Measurements from ENCODE around the gene MT4.

MT4 gene

DNA sequence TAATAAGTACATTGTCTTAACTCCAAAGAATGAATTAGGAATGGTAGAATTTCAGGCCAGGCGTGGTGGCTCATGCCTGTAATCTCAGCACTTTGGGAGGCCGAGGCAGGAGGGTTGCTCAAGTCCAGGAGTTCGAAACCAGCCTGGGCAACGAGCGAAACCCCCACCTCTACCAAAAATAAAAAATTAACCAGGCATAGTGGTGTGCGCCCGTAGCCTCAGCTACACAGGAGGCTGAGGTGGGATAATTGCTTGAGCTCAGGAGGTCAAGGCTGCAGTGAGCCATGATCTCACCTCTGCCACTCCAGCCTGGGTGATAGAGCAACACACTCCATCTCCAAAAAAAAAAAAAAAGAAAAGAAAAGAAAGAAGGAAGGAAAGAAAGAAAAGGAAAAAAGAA, 26.5 kb upstream of the MT4 start:
- no peak for TF ChIP-seq Cebpa-rat (IDR thresholded peaks at IDR 0.05)
- Histone ChIP-seq H3K4me1 (no peaks in the 10 kb centered on the region), H3K4me2 (no peak overlapping the region), H3K9ac (no peak overlapping the region), H4K20me1 (no peaks in the 10 kb centered on the region), H3K9me3 (no peaks in the 10 kb centered on the region), H3K36me3 (no peaks in the 10 kb centered on the region), H3K27me3 (no peaks in the 10 kb centered on the region), H3K4me3 (no peak overlapping the region), H3K27ac (no peak overlapping the region)

DNA sequence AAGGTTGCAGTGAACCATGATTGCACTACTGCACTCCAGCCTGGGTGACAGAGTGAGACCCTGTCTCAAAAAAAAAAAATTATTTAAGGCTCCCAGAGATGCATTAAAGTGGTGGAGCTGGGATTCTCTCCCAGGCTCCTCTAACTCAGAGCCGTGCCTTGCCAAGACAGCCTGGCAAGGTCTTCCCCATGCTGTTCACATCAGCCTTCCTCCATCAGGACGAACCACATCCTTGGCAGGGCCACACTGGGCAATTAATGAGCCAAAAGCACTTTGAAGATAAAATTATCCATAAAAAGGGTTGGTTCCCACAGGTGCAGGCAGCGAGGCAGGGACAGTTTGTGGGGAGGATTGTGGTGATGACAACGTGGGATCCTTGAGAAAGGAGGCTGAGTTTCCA, 25.2 kb upstream of the MT4 start:
- no peaks in the 10 kb centered on the region for H3K36me3 ChIP-seq
- H3K4me2 ChIP-seq, result no peak overlapping the region
- no peak overlapping the region for H3K27ac ChIP-seq
- no peak overlapping the region for H3K4me3 ChIP-seq
- H4K20me1 ChIP-seq, result no peaks in the 10 kb centered on the region
- H3K4me1 ChIP-seq, result no peaks in the 10 kb centered on the region
- H3K27me3 ChIP-seq, result no peaks in the 10 kb centered on the region
- TF ChIP-seq Cebpa-rat (IDR thresholded peaks at IDR 0.05), result no peak
- no peak overlapping the region for H3K9ac ChIP-seq
- H3K9me3 ChIP-seq, result no peaks in the 10 kb centered on the region

DNA sequence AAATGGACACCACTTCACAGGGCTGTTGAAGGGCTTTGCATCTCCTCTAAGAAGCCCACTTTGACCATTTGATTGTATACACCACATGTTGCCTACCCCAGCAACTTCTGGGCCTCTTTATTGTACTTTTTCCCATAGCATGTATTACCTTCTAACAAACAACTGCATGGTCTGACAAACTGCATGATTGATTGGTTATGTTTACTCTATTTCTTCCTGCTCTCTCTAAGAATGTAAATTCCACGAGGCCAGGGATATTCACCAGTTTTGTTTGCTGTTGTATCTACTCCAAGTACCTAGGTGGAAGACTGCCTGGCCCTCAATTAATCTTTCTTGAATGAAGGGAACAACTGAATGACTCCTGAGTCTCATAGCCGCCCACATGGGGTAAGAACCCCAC, 22.8 kb upstream of the MT4 start:
- no peaks in the 10 kb centered on the region for H4K20me1 ChIP-seq
- no peak overlapping the region for H3K4me2 ChIP-seq
- H3K4me1 ChIP-seq, result peaks cover under 1% of the 10 kb centered on the region; the same call in 1 of the 2 replicates
- H3K36me3 ChIP-seq, result no peaks in the 10 kb centered on the region
- no peak for TF ChIP-seq Cebpa-rat (IDR thresholded peaks at IDR 0.05)
- H3K27me3 ChIP-seq, result no peaks in the 10 kb centered on the region
- no peak overlapping the region for H3K4me3 ChIP-seq
- no peaks in the 10 kb centered on the region for H3K9me3 ChIP-seq
- no peak overlapping the region for H3K27ac ChIP-seq
- no peak overlapping the region for H3K9ac ChIP-seq

DNA sequence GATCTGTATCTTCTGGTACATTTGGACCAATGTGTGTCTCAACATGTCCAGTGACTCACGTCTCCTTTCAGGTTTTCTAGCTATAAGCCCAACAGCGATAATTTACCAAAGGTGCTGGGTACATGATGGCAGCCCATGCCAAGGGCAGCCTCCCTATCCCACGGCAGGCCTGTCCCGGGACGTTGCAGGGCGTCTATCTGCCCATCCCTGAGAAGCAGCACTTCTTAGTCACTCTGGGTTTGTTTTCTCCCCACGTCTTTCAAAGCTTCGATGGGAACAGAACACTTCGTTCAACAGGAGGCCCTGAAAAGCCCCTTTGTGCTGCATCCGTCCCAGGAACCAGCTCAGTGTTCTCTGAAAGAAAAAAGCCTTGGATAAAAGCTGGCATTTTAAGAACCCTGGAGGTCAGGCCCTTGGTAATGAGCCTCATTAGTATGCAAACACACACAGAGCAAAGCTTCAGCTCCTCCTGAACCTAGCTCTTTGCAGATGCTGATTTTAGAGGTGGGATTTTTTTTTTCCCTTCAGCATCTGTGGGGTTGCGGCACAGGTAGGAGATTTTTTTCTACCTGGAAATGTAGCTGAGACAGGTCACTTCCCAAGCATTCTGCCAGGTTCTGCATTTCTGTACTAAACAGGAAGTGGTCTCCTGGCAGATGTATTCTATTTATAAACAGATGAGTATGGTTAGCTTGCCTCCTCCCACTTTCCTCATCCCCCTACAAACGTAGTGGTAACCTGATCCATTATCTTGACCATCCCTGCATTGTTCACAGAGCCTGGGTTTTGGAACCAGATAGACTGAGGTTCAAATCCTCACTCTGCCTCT, 17.5 kb upstream of the MT4 start:
- TF ChIP-seq Cebpa-rat (IDR thresholded peaks at IDR 0.05), result no peak
- Histone ChIP-seq H3K27ac (no peak overlapping the region), H3K4me3 (no peak overlapping the region), H4K20me1 (no peaks in the 10 kb centered on the region), H3K27me3 (no peaks in the 10 kb centered on the region), H3K9ac (no peak overlapping the region), H3K4me1 (peaks cover 24% of the 10 kb centered on the region), H3K9me3 (no peaks in the 10 kb centered on the region), H3K4me2 (peak overlapping the region; percentile 59), H3K36me3 (no peaks in the 10 kb centered on the region)

DNA sequence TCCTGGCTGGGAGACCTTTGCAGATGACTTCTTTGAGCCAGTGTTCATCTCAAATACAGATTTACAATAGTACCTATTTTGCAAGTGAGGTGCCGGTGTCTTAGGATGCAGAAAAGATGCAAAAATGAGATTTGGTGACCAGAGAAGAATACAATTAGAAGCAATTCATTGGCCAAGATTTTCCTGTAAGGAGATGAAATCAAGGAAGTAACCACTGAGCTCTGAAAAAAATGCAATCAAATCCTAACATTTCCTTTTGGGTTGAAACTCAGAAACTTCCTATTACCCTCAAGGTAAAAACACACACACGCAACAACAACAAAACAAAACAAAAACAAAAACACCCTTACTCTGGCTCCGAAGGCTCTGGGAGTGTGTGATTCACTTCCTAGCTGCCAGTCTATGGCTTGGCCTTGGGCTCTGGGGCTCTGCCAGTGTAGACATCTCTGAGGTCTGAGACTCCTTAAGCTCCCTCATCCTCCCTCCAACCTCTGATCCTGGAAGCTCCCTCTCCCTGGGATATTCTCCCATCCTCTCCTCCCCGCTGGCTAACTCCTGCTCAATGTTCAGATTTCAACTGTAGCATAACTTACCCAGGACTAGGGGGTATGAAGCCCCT, 16.8 kb upstream of the MT4 start:
- Histone ChIP-seq H3K4me2 (peak overlapping the region; percentile 59), H3K9ac (no peak overlapping the region), H3K36me3 (no peaks in the 10 kb centered on the region), H3K27ac (no peak overlapping the region), H3K4me1 (peaks cover 31% of the 10 kb centered on the region), H3K9me3 (no peaks in the 10 kb centered on the region), H4K20me1 (no peaks in the 10 kb centered on the region), H3K27me3 (no peaks in the 10 kb centered on the region), H3K4me3 (no peak overlapping the region)
- no peak for TF ChIP-seq Cebpa-rat (IDR thresholded peaks at IDR 0.05)

DNA sequence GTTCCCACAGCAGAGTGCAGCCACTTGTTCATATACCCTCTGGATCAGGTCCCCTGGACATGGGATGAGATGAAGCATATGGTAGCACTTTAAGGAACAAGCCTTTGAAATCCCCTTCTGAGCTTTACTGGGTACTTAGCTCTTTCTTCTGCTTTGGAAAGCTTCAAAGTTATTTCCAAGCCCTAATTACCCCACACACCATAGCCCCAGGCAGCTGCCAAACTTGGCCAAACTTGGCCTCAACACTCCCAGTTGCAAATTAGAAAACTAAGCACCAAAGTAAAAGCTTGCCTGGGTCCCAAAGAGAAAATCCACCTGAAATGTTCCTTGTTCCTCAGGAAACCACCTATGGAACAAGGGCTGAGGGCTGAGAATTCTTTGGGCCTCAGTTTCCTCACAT, 15.7 kb upstream of the MT4 start:
- no peak overlapping the region for H3K9ac ChIP-seq
- no peaks in the 10 kb centered on the region for H4K20me1 ChIP-seq
- no peak overlapping the region for H3K4me2 ChIP-seq
- peaks cover 39% of the 10 kb centered on the region for H3K4me1 ChIP-seq
- H3K27me3 ChIP-seq, result no peaks in the 10 kb centered on the region
- no peaks in the 10 kb centered on the region for H3K9me3 ChIP-seq
- H3K27ac ChIP-seq, result no peak overlapping the region
- no peaks in the 10 kb centered on the region for H3K36me3 ChIP-seq
- TF ChIP-seq Cebpa-rat (IDR thresholded peaks at IDR 0.05), result no peak
- no peak overlapping the region for H3K4me3 ChIP-seq

DNA sequence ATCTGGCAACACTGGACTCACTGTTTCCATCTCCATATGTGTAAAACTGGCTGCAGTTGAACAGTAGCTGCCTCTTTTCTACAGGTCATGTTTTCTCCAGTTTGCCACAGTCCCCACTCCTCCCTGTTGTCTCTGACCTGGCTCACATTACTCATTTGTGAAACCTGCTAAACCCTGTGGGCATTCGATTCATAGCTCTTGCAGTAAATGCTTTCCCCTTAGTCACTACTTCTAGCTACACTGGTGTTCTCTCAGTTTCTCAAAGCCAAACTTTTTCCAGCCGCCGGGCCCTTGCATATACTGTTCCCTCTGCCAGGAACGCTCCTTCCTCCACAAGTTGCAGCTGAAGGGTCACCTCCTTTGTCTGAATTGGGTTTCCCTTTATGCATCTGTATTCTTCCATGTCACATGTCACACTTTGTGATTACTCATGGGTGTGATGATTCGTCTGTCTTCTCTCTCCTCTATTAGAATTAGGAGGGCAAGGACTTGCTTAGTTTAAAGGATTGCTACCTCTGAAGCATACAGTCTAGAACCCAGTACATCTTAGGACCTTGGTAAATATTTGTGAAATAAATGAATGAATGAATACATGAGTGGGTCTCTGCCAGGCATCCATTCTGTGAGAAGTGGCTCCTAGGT, 15.0 kb upstream of the MT4 start:
- Histone ChIP-seq H3K27ac (no peak overlapping the region), H3K9ac (no peak overlapping the region), H3K27me3 (no peaks in the 10 kb centered on the region), H3K4me1 (peaks cover 39% of the 10 kb centered on the region), H3K4me3 (no peak overlapping the region), H3K36me3 (no peaks in the 10 kb centered on the region), H3K9me3 (no peaks in the 10 kb centered on the region), H4K20me1 (no peaks in the 10 kb centered on the region), H3K4me2 (no peak overlapping the region)
- TF ChIP-seq Cebpa-rat (IDR thresholded peaks at IDR 0.05), result no peak

DNA sequence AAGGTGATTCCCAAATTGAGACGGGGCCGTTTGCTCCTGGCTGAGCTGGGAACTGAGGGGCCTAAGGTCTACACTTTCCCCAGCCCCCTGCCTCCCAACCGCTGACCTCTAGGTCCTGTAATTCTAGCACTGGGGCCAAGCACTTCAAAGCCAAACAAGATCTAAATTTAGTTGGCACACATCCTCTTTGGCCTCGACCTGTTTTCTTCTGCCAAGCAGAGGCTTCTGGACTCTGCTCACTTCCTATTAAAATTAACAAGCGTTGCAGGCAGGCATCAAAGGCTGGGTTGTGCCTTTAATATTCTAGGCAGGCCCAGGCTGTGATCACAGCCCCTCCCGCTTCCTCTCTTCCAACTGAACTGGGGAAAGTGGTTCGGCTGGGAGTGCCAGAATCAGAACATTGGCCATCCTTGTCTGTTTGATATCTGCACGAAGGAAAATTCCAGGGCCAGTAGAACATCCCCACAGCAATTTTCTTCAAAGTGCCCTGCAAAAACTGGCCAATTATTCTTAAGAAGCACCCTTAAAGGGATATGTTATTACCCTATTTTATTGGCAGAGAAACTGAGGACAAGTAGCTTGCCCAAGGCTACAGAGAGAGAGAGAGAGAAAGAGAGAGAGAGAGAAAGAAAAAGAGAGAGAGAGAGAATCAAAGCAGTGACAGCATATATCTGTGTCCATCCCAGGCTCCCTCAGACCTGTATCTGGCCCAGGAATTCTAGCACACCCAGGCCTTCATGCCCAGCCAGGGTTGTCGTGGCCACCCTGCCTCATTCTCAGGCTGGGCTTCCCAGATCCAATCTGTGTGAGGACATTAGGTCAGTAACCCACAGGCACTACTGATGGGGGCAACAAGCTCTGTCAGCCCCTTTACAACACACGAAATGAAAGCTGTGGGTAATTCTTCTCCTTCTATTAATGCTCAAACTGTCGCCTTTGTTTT, 12.8 kb upstream of the MT4 start:
- Histone ChIP-seq H3K4me3 (no peak overlapping the region), H3K27me3 (no peaks in the 10 kb centered on the region), H3K9me3 (no peaks in the 10 kb centered on the region), H3K4me2 (peak overlapping the region; percentile 59), H3K4me1 (peaks cover 38% of the 10 kb centered on the region), H3K9ac (0 out of 2 replicates have a peak overlapping the region, but pooled peaks have one; percentile 6), H3K36me3 (no peaks in the 10 kb centered on the region), H4K20me1 (no peaks in the 10 kb centered on the region), H3K27ac (peak overlapping the region; percentile 31; the same call in 1 of the 2 replicates)
- TF ChIP-seq Cebpa-rat (IDR thresholded peaks at IDR 0.05), result no peak

DNA sequence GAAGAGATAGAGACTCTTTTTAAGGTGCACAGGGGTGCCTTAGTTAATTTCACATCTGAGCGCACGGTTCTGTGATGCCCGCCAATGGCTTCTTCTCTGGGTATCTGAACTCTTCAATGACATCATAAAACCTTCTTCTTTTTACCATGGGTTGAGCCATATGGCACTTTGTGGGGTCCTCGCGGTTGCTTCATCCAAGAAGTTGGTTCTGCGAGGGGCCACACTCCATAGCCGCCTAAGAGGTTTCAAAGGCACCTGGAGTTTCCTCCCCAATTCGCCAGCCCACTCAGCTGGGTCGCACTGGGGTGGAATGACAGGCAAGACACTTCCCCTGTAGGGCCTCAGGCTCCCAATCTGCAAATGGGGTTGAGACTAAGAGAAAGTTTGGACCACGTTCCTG, 10.4 kb upstream of the MT4 start:
- no peaks in the 10 kb centered on the region for H3K9me3 ChIP-seq
- no peaks in the 10 kb centered on the region for H4K20me1 ChIP-seq
- no peak overlapping the region for H3K4me3 ChIP-seq
- peaks cover 23% of the 10 kb centered on the region for H3K4me1 ChIP-seq
- no peaks in the 10 kb centered on the region for H3K36me3 ChIP-seq
- TF ChIP-seq Cebpa-rat (IDR thresholded peaks at IDR 0.05), result no peak
- no peak overlapping the region for H3K9ac ChIP-seq
- no peak overlapping the region for H3K4me2 ChIP-seq
- H3K27me3 ChIP-seq, result no peaks in the 10 kb centered on the region
- H3K27ac ChIP-seq, result no peak overlapping the region
